Fibroblast of peridontal ligament (primary cell): ENCODE measurements around the gene IL1RAPL2.
"Not testable (repeated sequence)": the region's sequence is repeated elsewhere in the genome, so short reads cannot be mapped to it uniquely, and the experiment has no call there.

Experiments used
- DNase-seq: peaks from one replicate; pipeline ENCODE4 v3.0.0-alpha.2; 2010; ENCODE audit errors: extremely low read depth

IL1RAPL2 gene

DNA sequence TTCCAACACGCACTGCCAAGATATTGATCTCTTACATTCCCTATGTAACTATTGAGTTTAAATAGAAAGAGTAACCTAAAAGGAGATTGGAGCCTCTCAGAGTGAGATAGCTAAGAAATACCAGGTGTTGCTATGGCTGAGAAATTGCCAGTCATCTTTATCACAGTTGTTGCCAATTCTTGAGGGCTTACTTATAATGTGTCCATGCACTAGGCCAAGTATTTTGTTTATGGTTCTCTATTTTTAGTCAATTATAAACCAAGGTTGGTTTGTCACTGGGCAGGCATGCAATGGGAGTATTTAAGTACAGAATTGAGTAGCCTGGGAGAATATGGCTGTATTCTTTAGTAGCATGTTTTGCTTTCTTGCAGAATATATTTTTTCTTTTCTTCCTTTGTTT, 452.9 kb downstream of the IL1RAPL2 start:
- DNase-seq, result no peak

GRCh38 chrX:105028962-105029361, 463.0 kb downstream of the IL1RAPL2 start:
- not testable (repeated sequence) for DNase-seq

DNA sequence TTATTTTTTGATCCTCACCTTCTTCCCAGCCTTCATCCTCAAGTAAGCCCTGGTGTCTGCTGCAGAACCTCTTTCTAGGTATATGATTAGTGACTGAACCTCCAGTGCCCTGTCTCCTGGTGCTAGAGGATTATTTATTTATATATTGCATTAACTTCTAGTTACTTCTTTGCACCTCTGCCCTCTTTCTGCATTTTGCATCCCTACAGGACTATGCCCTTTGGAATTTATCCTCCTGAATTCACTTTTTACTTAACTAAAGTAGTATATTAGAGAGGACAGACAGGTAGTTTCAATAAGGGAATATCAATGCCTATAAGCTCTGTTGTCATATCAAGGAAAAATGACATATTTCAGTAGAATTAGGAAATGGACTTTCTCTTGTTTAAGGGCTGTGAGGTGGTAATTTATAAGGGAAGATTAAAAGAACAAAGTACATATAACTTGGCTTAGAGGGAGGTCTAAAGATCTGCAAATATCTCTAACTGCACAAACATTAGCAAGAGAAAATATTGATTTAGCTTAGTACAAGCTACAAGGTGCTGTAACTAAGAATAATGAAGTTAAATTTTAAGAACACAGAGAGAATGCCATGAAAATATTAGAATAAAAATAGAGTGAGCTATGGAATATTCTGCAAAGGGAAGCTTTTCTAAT, 472.8 kb downstream of the IL1RAPL2 start:
- no peak for DNase-seq

DNA sequence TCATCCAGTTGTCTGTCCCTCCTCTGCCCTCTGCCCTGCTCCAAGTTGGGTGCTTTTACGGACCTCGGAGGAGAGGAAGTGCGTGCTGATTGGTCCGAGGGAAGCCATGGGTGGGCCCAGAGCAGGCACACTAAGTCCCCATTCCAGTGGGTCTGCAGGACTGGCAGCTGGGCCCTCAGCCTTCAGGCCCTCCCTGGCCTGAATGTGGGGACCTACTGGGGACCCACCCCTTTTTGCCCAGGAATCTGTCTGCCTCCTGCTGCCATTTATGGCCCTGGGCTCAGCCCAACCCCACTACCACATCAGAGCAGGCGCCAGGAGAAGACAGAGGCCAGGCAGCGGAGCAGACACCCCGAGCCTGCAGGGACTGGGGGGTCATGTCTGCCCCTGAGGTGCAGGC, 484.9 kb downstream of the IL1RAPL2 start:
- no peak for DNase-seq

DNA sequence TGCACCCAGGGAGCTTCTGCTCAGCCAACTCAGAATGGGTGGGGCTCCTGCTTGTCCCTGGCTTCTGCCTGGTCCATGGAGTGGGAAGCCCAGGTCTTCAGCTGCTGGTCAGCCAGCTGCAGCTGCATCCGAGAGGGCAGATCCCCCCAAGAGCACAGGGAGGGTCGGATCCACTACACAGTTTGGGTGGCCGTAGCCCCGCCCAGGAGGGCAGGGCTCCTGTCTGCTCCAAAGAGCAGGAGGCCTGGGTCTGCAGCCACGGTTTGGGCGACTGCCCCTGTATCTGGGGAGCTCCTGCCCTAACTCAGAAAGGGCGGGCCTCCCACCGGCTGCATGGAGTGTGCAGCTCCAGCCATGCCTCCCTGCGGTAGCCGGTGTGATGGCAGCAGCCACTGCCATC, 485.4 kb downstream of the IL1RAPL2 start:
- no peak for DNase-seq

DNA sequence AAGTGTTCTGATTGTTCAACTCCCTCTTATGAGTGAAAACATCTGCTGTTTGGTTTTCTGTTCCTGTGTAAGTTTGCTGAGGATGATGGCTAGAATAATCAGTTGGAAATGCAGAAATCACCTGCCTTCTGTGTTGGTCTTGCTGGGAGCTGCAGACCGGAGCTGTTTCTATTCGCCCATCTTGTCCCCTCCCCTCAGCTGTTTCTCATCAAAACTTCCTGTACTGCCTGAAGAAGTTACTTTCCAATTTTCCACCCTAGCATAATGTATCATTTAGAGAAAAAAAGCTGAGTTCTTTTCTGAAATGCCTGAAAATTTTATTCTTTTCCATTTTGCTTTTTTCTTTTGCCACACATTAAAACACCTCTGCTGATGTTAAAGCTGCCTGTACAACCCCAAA, 486.9 kb downstream of the IL1RAPL2 start:
- no peak for DNase-seq

- no peak for DNase-seq
Observed at GRCh38 chrX:105063743-105064142, 497.7 kb downstream of the IL1RAPL2 start.

DNA sequence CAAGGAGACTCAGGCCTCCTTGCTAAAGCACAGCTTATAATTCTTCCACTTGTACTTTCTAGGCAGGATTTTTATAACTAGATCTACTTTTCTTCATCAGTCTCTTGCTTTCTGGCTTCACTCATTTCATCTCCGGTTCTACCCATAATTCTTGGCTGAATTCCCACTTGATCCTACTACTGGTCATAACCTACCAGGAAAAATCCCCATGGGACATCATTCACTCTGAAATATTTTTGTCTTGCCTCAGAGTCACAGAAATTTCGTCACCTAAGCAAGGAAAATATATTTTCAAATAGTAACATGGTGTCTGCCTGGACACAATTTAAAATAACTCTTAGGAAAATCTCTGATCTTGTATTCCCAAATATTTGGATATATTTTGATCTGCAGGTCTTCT, 532.2 kb downstream of the IL1RAPL2 start:
- DNase-seq, result no peak

GRCh38 chrX:105098812-105099211, 532.8 kb downstream of the IL1RAPL2 start:
- no peak for DNase-seq

- no peak for DNase-seq
Observed at GRCh38 chrX:105101378-105101777, 535.4 kb downstream of the IL1RAPL2 start.

- no peak for DNase-seq
Observed at GRCh38 chrX:105109936-105110335, 543.9 kb downstream of the IL1RAPL2 start.

- no peak for DNase-seq
Observed at GRCh38 chrX:105114554-105115130, 548.6 kb downstream of the IL1RAPL2 start.

DNA sequence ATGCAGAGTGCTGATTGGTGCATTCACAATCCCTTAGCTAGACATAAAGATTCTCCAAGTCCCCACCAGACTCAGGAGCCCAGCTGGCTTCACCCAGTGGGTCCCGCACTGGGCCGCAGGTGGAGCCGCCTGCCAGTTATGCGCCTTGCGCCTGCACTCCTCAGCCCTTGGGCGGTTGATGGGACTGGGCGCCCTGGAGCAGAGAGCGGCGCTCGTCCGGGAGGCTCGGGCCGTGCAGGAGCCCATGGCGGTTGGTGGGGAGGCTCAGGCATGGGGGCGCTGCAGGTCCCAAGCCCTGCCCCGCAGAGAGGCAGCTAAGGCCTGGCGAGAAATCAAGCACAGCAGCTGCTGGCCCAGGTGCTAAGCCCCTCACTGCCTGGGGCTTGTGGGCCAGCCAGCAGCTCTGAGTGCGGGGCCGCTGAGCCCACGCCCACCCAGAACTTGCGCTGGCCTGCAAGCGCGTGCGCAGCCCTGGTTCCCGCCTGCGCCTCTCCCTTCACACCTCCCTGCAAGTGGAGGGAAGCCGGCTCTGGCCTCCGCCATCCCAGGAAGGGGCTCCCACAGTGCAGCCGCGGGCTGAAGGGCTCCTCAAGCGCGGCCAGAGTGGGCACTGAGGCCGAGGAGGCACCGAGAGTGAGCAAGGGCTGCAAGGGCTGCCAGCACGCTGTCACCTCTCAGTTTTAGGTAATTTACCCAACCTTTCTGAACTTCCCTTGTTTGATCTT, 549.8 kb downstream of the IL1RAPL2 start:
- not testable (repeated sequence) for DNase-seq

- DNase-seq, result no peak
Observed at GRCh38 chrX:105116486-105116885, 550.5 kb downstream of the IL1RAPL2 start.

DNA sequence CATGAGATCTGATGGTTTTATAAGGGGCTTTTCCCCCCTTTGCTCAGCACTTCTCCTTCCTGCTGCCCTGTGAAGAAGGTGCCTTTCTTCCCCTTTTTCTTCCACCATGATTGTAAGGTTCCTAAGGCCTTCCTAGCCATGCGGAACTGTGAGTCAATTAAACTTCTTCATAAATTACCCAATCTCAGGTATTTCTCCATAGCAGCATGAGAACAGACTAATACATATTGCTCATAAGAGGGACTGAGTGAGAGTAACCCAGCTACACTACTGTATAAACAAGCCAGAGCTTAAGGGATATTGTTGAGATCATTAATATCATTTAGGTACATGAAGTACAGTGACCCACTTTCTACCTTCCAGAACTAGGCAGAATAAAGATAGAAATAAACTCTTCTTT, 551.6 kb downstream of the IL1RAPL2 start:
- no peak for DNase-seq

- no peak for DNase-seq
Observed at GRCh38 chrX:105120463-105120862, 554.5 kb downstream of the IL1RAPL2 start.

GRCh38 chrX:105121186-105121585, 555.2 kb downstream of the IL1RAPL2 start:
- no peak for DNase-seq

DNA sequence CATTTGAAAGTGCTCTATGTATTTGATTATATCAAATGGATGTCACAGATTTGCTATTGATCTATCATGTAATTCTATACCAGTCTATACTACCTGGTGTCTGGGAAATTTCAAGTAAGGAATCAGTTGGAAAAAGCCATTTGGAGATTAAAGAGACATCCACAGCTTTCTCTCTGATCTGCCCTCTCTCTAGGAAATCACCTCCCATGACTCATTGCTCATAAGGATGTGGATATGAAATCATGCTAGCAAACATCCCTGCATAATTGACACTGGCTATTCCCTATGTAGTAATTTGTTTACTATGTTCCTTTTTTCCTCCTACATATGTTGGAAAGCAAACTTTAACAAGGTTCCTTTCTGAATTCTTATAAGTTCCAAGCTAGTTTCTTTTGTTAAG, 560.2 kb downstream of the IL1RAPL2 start:
- no peak for DNase-seq

DNA sequence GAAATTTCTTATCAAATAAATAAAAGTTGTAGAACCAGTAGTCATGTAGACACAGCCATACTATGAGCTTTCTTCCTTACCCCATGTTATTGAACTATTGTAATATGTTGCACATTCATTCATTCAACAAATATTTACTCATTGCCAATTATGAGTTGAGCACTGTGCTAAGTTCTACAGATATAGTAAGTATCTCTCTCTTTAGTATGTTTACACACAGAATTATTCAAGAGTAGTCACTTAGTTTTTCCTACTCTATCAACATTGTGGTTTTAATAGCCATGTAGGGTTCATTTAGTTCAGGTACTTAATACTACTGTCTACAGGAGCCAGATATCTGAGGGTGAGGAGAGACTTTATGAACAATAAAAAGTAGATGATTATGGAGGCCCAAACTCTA, 568.3 kb downstream of the IL1RAPL2 start:
- DNase-seq, result no peak

GRCh38 chrX:105136786-105137185, 570.8 kb downstream of the IL1RAPL2 start:
- no peak for DNase-seq

- DNase-seq, result no peak
Observed at GRCh38 chrX:105150036-105150435, 584.0 kb downstream of the IL1RAPL2 start.

- no peak for DNase-seq
Observed at GRCh38 chrX:105150557-105150956, 584.6 kb downstream of the IL1RAPL2 start.

DNA sequence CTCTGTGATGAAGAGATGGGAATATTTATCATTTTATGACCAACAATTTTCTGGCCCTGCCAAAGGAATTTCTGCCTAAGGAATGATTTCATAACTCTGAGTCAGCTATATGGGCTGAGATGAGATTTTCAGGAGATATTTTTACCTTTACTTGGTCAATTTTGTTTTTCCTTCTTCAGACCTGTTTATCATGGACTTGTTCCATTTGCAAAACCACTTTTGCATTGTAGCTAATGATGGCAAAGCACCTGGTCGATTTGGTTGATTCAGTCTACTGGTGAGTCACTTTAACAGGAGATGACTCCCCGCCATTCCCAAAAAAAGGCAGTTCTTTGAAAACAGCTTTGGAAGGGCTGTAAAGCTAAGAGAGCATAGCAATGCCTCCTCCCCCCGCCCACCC, 601.2 kb downstream of the IL1RAPL2 start:
- no peak for DNase-seq
